ENCODE measurements around the gene TBC1D22A.

GRCh38 chr22:47002692-47003091, 240.2 kb downstream of the TBC1D22A start:
- TF ChIP-seq, protein P1, sequence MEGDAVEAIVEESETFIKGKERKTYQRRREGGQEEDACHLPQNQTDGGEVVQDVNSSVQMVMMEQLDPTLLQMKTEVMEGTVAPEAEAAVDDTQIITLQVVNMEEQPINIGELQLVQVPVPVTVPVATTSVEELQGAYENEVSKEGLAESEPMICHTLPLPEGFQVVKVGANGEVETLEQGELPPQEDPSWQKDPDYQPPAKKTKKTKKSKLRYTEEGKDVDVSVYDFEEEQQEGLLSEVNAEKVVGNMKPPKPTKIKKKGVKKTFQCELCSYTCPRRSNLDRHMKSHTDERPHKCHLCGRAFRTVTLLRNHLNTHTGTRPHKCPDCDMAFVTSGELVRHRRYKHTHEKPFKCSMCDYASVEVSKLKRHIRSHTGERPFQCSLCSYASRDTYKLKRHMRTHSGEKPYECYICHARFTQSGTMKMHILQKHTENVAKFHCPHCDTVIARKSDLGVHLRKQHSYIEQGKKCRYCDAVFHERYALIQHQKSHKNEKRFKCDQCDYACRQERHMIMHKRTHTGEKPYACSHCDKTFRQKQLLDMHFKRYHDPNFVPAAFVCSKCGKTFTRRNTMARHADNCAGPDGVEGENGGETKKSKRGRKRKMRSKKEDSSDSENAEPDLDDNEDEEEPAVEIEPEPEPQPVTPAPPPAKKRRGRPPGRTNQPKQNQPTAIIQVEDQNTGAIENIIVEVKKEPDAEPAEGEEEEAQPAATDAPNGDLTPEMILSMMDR (IDR thresholded peaks at IDR 0.05; ENCODE audit: insufficient read depth, low read depth, low read length): no peak
- TF ChIP-seq EZH2 (IDR thresholded peaks at IDR 0.05; ENCODE audit: insufficient read depth, low read length): no peak

Measured in astrocyte (in vitro differentiated cells and primary cell).